Hematopoietic multipotent progenitor cell treated with erythropoietin and hydrocortisone succinate and interleukin-3 and kit ligand, for 6 days (in vitro differentiated cells): Measurements from ENCODE around the gene ZC3H7B.

ENCODE experiments used
- DNase-seq: peaks from one replicate; pipeline ENCODE4 v3.0.0-alpha.2; 2015

ZC3H7B gene

DNA sequence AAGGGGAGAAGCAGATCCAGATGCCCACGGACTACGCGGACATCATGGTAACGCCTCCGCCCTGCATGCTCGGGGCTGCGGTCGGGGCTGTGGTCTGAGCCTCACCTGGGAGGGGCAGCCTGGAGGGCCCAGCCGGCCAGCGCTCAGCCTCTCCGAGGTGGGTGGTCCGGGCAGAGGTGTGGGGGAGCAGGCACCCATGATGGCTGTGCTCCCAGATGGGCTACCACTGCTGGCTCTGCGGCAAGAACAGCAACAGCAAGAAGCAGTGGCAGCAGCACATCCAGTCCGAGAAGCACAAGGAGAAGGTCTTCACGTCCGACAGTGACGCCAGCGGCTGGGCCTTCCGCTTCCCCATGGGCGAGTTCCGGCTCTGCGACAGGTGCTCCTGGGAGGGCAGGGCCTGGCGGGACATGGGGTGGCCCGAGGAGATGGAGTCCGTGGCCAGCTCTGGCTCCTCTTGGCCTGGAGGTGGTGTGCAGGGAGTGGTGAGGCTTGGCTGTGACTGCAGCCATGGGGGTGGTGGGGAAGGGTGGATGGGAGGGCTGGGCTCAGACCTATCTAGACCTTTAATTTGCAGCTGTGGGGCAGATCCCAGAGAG, 55.2 kb downstream of the ZC3H7B start:
- no peak for DNase-seq

DNA sequence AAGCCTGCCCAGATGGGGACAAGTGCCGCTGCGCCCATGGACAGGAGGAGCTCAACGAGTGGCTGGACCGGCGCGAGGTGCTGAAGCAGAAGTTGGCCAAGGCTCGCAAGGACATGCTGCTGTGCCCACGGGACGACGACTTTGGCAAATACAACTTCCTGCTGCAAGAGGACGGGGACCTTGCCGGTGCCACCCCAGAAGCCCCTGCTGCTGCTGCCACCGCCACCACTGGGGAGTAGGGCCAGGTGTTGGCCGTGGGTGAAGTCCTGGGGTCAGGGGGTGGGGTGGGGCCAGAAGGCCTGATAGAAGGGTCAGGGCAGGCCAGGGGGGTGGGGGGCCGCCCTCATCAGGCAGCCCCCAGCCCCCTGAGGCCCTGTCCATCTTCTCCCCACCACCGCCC, 55.9 kb downstream of the ZC3H7B start:
- DNase-seq = no peak

DNA sequence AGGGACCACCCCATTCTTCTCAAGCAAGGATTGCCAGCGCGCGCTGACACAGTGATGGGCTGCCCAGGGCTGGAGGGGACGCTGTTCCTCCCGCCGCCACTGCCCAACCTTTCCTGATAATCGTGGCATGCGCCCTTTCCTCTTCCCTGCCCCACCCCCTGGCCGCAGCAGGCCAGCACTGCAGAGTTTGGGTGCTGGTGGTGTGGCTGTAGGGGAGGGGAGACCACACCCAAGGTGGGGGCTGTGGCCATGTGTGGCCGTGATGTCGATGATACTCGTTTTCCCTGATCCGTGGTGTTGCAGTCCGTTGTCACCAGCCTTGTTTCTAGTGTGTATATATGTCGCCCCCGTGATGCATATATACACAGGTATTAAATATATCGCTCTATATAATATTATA, 57.6 kb downstream of the ZC3H7B start:
- no peak for DNase-seq

DNA sequence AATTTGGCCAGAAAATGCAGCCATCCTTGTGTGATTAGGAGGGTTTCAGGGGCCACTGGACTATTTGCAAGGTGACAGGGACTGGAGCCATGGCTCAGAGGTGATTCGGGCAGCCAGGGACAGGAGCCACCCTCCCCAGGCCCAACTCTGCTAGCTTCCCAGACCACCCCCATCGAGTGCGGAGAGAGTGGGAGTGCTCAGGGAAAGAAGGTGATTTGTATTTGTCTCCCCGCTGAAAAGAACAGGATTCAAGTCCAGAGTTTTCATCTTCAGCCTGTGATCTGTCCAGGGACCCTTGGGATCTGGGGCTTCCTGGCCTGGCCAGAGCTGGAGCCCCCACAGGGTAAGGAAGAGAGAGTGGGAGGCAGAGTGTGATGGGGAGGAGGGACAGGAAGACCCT, 58.1 kb downstream of the ZC3H7B start:
- DNase-seq = no peak

DNA sequence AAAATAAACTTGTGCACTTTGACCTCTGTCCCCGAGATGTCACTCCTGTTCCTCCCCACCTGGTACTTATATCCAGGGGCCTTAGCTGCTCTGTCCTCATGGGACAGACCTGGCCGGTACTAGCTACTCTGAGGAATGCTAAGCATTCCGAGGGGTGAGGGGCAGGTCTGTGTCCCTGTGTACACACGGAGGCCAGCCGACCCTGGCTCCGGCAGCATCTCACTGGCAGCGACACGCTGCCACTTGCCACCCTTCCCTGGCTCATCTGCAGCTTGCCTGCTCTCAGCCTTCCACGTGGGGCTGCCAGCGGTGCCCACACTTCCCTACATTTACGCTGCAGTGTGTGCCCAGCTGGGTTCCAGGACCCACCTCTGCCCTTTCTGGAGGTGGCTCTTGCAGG, 58.8 kb downstream of the ZC3H7B start:
- no peak for DNase-seq

DNA sequence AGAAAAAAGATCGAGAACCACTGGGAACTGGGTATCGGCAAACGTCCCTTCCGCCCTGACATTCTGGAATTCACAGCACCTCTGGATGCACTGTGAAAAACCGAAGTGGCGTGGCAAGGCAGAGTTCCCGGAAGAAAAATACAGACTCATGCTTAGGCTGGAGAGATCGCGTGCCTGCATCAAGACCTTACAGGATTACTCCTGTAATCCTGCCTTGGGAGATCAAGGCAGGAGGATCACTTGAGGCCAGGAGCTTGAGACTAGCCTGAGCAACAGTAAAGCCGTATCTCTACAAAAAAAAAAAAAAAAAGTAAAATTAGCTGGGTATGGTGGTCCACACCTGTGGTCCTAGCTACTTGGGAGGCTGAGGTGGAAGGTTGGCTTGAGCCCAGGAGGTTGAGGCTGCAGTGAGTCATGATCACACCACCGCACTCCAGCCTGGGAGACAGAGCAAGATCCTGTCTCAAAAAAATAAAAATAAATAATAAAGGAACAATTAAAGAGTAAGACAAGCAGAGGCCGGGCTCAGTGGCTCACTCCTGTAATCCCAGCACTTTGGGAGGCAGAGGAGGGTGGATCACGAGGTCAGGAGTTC, 60.5 kb downstream of the ZC3H7B start:
- no peak for DNase-seq

DNA sequence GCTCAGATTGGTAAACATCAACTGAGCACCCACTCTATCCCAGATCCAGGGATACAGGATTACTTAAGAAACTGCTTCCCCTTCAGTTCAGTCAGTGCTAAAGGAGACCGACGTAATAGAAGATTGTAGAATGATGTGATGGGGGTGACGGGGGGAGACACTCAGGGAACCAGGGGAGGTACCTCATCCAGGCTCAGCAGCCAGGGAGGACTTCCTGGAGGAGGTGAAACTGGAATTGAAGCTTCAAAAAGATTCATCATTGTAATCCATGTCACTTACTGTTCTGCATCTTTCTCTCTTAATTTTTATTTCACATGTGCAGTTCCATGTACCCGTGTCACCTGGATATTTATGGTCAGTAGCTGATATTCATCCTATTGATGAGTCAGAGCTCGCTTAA, 61.3 kb downstream of the ZC3H7B start:
- DNase-seq = no peak

DNA sequence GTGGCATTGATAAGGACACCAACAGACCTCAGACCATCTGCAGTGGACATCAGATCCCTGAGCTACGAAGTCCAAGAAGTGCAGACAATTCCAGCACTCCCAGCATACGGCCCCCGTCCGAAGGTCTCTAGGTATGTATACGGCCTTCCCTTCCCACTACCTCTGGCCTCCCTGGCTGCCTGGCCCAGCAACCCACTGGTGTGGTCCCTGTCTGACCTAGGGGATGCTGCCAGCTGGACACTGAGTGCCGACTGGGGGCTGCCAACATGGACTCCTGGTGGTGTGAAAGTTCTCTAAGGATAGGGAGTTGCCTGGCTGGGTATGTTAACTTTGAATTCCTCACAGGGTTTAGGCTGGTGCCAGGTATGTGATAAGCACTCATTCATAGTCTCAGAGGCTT, 62.9 kb downstream of the ZC3H7B start:
- DNase-seq = no peak

DNA sequence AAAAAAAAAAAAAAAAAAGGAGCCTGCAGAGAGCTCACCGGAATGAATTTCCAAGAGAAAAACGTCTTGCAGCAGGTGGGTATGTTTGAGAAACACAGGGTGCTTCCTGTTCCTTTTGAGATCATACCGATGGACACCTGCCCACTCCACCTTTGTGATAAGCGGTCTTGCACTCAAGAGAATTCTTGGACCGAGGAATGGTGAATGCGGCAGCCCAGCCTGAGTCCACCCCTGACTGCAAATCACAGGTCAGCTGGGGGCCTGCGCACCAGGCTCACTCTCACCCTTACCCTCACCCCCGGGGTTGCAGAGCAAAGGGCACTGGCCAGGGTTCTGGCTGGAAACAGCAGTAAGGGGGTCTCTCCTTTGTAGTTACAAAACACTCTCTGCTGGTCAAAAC, 63.6 kb downstream of the ZC3H7B start:
- no peak for DNase-seq

DNA sequence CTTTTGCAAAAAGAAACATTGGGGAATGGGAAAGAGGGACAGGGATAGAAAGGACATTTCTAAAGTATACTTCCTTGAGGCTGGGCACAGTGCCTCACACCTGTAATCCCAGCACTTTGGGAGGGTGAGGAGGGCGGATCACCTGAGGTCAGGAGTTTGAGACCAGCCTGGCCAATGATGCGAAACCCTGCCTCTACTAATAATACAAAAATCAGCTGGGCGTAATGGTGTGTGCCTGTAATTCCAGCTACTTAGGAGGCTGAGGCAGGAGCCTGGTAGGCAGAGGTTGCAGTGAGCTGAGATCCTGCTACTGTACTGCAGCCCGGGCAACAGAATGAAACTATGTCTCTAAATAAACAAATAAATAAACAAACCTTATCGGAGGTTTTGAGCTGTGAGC, 64.1 kb downstream of the ZC3H7B start:
- DNase-seq = no peak

DNA sequence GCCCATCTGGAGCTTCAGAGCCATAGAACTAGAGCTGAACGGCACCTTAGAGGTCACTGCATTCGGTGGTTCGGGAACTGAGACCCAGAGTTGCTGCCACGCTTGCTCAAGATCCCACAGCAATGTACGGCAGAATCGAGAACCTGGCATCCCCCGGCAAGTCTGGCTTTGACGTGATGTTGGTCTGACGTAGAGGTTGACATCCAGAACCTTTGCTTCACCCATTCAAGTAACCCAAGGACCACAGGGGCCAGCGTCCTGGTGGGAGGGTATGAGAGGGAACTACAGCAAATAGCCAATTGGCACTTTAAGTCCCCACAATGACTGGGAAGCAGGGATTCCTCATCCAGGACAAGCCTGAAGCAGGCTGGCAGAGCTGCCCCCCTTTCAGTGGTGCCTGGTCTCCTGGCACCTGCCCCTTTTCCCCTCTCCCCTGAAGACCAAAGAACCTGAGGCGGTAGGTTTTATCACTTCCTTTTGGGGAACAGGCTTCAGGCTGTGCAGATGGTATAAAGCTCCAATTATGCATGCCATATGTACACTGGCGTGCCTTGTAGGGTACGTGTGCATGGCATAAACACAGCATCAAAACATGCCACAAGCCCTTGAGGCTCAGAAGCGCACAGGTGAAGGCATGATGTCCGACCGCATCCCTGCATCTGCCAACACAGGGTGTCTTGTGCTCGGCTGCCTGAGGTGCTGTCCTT, 65.2 kb downstream of the ZC3H7B start:
- no peak for DNase-seq

DNA sequence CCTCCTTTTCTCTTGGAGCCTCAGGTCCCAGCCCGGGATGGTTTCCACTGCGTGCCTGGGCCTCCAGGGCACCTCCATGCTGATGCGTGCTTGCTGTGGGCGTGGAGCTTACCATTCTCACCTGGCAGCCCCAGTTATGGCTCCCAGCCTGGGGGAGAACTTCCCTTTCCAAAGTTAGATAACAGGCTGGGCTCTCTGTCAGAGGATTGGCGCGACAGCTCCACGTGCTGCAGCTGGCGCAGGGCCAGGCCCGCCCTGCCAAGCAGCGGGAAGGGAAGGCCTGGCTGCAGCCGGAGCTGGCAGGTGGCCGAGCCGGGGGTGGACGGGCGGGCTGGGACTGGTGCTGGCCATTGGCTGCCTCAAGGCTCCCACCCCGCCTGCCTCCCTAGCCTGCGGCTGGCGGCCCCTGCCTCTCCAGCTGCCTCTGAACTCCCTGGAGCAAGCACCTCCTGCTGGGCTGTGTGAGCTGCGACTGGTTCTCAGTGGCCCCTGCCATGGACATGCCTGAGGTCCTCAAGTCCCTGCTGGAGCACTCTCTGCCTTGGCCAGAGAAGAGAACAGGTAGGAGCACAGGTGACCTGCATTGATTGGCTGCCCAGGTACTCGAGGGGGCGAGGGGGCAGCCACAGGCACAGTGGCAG, 65.8 kb downstream of the ZC3H7B start:
- peak; percentile 94 for DNase-seq

DNA sequence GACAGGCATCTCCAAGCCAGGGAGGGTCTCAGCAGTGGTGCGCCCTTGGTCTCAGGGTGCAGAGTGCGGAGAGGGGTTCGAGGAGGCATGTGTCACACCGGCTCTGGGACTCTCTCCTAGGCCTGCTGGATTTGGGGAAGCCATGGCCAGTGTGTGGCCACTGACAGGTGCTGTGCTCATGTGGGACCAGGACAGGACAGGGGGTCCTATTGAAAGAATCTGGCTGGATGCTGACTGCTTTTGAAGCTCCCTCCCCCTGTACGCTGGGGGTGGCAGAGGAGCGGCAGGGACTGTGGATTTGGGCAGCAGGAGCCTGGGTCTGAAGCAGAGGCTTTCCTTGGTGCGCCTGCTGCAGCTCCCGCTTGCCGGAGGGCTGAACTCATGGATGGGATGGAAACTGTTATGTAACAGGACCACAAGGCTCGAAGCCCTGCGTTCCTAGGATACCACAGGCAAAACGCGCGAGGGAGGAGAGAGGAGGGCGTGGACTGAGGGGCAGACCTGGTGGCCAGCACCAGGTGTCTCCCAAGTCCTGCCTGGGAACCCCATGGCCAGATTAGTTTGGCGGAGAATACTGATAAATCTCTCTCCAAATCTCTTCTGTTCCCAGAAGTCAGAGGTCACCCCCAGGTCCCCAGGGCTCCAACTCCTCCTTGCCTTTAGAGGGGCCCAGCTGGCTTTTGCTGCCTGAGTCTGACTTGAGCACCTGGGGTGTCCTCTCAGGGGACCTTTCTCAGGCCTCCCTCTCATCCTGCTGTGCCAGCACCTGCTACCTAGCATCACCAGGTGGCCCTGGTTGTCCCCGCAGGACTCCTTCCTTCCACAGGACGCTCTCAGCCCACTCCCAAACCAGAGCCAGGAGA, 66.6 kb downstream of the ZC3H7B start:
- no peak for DNase-seq

DNA sequence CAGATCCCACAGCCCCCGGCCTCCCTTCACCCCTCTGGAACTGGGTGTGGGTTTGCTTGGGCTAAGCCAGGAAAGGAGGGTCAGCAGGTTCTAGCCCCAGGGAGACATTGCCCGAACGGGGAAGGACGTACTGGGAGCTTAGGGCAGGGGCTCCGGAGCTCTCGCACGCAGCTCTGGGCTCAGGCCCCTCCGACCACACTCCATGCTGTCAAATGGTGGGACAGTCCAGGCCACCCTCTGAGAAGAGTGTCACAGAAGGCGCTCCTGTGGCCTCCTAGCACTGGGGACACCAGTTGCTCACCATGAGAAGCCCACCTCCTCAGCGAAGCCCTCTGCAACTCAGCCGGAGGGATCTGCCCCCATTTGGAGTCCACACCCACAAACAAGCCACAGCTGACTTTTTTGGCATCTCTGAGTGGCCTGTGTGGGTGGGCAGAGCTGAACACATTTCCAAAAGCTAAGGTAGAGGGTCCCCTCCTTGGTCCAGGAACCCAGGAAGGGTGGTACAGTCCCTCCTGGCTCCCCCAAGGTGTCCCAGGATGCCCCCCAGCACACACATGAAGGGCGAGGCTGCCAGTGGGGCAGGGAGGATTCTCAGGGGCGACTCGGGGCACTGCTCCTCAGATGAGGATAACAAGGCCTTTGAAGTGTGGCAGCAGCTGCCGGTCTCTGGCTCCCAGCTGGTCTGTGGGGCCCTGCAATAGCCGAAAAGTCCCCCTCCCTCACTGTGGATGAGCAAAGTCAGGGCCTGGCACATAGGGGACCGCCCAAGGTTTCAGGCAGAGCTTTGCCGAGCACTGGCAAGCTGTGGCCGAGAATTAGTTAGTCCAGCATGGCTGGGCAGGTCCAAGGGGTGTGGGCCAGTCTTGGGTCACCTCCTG, 67.5 kb downstream of the ZC3H7B start:
- no peak for DNase-seq

DNA sequence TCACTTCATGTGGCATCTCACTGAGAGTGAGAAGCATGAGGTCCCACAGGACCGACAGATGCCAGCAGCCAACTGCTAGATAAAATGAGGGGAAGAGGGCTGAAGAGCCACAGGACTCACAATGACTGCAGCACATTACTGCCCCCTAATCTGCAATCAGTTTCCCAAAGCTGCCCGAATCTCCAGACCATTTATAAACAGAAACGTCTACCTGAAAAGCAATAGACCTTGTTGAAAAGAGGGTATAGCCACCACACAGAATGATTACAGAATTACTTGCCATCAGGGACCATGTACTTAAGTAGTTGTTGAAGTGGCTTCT, 68.1 kb downstream of the ZC3H7B start:
- DNase-seq = peak; percentile 29

DNA sequence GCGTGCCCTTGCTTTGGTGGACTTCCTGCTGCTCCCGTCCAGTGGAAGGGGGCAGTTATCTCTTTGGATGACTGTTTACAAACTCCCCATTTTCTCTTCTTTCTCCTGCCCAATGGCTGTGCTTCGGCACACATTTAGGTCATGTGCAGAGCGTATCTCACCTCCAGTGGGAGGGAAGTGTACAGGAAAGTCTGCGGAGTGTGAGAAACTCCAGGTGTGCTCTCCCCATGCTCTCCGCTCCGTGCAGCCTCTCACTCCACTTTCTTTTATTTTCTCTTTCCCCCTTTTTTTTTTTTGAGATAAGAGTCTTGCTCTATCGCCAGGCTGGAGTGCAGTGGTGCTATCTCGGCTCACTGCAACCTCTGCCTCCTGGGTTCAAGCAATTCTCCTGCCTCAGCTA, 68.5 kb downstream of the ZC3H7B start:
- no peak for DNase-seq

DNA sequence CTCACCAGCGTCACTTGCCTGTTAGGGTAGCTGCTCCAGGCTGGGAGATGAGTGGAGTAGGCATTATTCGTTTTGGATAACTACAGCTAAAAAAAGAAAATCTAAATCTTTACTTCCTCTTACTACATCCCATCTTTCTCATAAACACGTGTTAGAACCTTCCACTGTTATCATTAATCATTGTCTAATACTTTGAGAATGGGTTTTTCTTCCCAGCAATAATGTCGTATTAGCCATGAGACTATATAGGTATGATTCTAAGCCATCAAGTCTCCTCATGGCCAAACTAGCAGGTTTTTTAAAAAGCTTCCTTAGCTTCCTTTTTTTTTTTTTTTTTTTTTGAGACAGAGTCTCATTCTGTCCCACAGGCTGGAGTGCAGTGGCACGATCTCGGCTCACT, 76.5 kb downstream of the ZC3H7B start:
- no peak for DNase-seq

DNA sequence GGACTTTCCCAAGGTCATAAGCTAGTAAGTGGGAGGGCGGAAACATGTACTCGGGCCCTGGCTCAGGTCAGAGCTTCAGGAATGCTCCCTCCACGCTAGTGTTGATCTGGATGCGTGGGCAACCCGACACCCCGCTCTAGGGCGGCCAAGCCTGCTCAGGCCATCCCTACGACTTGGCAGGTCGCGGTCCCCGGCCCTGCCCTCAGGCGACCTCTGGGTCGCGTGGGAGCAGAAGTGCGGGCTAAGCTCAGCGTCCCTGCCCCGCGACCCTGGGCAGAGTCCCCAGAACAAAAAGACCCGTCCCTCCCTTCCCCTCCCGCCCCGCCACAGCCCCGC, 79.6 kb downstream of the ZC3H7B start:
- DNase-seq = no peak

DNA sequence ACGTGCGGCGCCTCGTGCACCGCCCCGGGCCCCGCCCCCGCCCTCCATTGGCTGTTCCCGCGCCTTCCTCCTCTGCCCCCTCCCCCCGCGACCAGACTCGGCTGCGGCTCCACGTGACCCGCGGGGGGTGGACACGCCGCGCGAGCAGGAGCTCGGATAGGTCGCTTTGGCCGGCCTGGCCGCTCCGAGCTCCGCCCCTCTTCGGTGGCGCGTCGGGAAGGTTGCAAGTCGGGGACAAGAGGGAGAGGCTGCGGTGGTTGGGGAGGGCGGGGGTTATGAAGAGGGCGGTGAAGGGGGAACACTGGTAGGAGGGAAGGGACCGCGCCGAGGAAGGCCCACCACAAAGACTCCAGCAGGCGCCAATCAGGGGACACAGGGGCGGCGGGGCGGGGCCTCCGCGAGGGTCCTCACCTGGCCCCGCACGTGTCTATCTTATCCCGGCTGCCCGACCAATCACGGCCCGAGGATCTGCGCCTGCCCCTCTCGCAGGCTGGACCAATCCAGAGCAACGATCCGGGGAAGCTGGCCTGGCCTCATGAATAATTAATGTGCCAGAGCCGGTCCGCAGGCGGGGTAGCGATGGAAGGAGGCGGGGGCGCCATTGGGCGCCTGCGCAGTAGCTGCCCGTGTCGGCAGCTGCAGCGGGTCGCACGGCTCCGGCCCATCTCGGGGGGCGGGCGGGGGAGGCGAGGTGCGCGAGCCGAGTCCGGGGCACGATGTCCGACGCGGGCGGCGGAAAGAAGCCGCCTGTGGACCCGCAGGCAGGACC, 80.2 kb downstream of the ZC3H7B start, which contains the start of gene TEF:
Gene TEF (plus strand): TSS at position 614 of the 769 bp plus-strand sequence. CDS start 103 bp downstream, at position 717.
- DNase-seq = peak; percentile 99

DNA sequence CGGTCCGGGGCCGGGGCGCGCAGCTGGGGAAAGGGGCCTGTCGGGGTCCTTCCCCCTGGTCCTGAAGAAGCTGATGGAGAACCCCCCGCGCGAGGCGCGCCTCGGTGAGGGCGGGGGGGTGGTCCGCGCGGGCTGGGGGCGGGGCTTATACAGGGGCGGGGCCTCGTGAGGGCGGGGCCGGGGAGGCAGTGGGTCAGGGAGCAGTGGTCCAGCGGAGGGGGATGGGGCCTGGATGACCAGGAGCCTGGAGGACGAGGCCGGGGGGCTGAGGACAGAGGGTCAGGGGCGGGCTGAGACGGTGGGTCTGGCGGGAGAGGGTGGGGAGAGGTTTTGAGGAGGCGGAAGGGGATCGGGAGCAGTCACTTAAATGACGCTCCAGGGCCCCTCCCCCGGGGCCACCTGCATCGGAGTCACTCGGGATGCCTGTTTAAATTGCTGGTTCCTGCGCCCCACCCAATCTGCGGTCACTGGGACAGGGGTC, 80.8 kb downstream of the ZC3H7B start:
- DNase-seq = peak; percentile 68

DNA sequence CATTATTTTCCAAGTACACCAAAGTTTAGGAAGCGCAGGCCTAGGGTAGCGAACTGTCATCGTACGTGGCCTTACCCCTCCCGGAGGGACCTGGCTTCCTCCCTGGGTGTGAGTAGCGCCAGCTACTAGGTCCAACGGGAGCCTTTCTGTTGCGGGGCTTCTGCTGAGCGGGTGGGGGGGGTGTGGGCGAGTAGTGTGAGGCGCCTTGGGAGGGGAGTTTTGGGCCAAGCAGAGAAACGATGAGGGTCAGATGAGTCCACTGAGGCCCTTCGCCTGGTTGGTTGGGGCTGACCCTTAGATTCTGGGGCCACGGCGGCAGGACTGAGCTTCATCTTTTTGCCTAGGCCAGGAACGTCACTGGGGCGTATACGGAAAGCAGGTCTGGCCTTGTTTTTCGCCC, 81.3 kb downstream of the ZC3H7B start:
- DNase-seq = peak; percentile 23
